ENCODE data around the gene TTLL3. TPM values are rescaled to one million over a fixed set of nuclear protein-coding genes. Genes with fewer than 3 reads are reported as not detected.

Gene TTLL3, protein sequence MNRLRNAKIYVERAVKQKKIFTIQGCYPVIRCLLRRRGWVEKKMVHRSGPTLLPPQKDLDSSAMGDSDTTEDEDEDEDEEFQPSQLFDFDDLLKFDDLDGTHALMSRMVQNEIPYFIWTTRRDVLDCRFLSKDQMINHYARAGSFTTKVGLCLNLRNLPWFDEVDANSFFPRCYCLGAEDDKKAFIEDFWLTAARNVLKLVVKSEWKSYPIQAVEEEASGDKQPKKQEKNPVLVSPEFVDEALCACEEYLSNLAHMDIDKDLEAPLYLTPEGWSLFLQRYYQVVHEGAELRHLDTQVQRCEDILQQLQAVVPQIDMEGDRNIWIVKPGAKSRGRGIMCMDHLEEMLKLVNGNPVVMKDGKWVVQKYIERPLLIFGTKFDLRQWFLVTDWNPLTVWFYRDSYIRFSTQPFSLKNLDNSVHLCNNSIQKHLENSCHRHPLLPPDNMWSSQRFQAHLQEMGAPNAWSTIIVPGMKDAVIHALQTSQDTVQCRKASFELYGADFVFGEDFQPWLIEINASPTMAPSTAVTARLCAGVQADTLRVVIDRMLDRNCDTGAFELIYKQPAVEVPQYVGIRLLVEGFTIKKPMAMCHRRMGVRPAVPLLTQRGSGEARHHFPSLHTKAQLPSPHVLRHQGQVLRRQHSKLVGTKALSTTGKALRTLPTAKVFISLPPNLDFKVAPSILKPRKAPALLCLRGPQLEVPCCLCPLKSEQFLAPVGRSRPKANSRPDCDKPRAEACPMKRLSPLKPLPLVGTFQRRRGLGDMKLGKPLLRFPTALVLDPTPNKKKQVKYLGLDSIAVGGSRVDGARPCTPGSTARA
- total RNA-seq (10 to 100 TPM; 18.8 to 19.1 TPM), polyA plus RNA-seq (3.8 TPM)

DNA sequence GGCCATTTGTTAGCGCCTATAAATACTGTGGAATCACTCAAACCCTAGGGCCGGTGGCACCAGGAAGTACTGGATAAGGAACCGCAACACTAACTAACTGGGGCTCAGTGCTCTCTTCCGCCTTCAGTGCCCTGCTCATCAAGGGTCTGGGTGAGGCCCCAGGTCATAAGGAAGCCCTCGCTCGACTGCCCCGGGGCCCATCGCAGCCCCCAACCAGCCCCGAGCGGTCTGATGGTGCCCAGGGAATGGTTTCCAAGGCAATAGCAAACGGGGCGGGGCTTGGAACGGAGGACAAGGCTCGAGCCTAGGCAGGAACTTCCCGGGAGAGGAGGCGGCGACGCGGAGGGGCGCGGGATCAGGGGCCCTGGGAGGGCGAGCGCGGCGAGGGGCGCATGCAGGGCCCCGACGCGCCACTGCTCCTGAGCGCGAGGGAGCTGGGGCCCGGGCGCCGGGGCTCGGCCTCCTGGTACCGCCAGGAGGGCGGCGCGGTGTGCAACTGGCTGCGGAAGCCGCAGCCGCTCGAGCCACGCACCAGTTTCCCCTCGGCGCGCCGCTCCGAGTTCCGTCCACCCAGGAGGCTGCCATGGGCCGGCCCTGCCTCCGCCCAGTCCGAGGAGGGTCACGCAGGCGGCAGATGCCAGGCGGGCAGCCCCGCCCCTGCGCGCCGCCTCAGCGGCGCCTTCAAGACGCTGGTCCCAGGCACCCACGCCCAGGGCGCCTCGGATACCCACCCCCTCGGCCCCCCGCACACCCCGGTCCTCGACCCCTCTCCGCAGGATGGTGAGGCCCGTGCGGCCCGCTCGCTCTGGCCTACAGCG is at the start of gene TTLL3:
TSS of gene TTLL3 (plus strand) at position 648 of the 818 bp plus-strand sequence. CDS start 400 bp downstream, outside the sequence.
- H3K9me3 ChIP-seq (ENCODE audit: low read length): no peaks in the 10 kb centered on the region
- H3K36me3 ChIP-seq (ENCODE audit: insufficient read depth, low read length): peaks cover 15% of the 10 kb centered on the region
- CTCF ChIA-PET: interaction anchor here (0.9 to 1.8 kb wide), 4 partner anchors 17 to 61 kb away, joined by 3 to 6 read pairs (median 4); partner anchors contain the start of genes ARPC4 and TADA3
- peaks cover 0 to 37% (median 0%) of the 10 kb centered on the region in 3 donors for H3K36me3 Mint-ChIP-seq
- H3K27me3 Mint-ChIP-seq: no peaks in the 10 kb centered on the region
- POLR2A ChIA-PET: interaction anchor here (0.7 to 3.0 kb wide), 7 partner anchors 10 to 138 kb away, joined by 3 to 37 read pairs (median 4); partner anchors contain the start of genes ARPC4, JAGN1 and TADA3
- H3K4me1 Mint-ChIP-seq: peaks cover 36 to 46% (median 46%) of the 10 kb centered on the region in 3 donors
- H3K4me3 Mint-ChIP-seq: peak within 1 kb of the TSS; percentile 87 to 98 (median 92)
- DNase-seq: peak; percentile 29 to 66 (median 40)
- peak within 1 kb of the TSS; percentile 71 for H3K27ac ChIP-seq (ENCODE audit: low read depth, low read length)
- H3K4me1 ChIP-seq (ENCODE audit: insufficient read depth, low read length): peaks cover 28% of the 10 kb centered on the region
- H3K4me3 ChIP-seq (ENCODE audit: low read length): peak within 1 kb of the TSS; percentile 63
- H3K27me3 ChIP-seq (ENCODE audit: insufficient read depth, low read length, poor library complexity, severe bottlenecking): no peaks in the 10 kb centered on the region
- no peaks in the 10 kb centered on the region for H3K9me3 Mint-ChIP-seq
- peak within 1 kb of the TSS; percentile 90 to 100 (median 98) for H3K27ac Mint-ChIP-seq

DNA sequence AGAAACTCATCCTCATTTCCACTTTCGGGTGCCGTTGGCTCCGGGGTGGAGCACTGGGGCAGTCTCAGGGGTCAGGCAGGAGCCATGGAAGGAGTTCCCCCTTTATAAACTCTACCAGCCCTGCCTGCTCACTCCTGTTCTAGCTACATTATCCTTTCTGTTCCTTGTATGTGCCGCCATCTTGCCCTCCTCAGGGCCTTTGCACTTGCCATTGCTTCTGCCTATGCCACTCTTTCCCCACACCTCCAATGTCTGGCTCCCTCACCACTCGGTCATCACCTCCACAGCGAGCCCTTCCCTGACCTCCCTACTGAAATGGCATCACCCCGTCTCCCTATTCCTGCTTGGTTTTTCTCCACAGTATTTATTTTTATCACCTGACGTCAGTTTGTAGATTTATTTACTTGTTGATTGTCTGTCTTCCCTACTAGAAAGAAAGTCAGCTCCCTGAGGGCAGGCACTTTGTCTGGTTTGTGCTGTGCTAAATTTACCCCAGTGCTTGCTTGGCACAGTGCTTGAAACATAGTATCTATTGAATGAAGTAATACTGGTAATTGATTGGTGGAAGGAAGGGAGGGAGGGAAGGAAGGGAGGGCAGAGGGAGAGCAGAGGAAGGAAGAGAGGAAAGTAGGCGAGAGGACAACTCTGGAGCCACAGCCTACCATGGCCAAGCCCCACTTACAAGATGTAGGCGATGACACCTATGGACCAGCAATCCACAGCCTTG is 49.1 kb upstream of the TTLL3 start:
- H3K36me3 Mint-ChIP-seq: peaks cover 16 to 40% (median 16%) of the 10 kb centered on the region in 3 donors
- Histone ChIP-seq H3K4me1 (ENCODE audit: insufficient read depth, low read length) (no peaks in the 10 kb centered on the region), H3K36me3 (ENCODE audit: insufficient read depth, low read length) (peaks cover 16% of the 10 kb centered on the region), H3K4me3 (ENCODE audit: low read length) (no peak overlapping the region), H3K27ac (ENCODE audit: low read depth, low read length) (no peak overlapping the region), H3K27me3 (ENCODE audit: insufficient read depth, low read length, poor library complexity, severe bottlenecking) (no peaks in the 10 kb centered on the region), H3K9me3 (ENCODE audit: low read length) (no peaks in the 10 kb centered on the region)
- no peaks in the 10 kb centered on the region for H3K9me3 Mint-ChIP-seq
- H3K27ac Mint-ChIP-seq: peak overlapping the region in 2 of 8 donors; percentile 25 to 90
- no peak overlapping the region for H3K4me3 Mint-ChIP-seq
- no peaks in the 10 kb centered on the region for H3K4me1 Mint-ChIP-seq
- no peak for DNase-seq
- H3K27me3 Mint-ChIP-seq: no peaks in the 10 kb centered on the region
- POLR2A ChIA-PET: no interaction called here
- CTCF ChIA-PET: no interaction called here

DNA sequence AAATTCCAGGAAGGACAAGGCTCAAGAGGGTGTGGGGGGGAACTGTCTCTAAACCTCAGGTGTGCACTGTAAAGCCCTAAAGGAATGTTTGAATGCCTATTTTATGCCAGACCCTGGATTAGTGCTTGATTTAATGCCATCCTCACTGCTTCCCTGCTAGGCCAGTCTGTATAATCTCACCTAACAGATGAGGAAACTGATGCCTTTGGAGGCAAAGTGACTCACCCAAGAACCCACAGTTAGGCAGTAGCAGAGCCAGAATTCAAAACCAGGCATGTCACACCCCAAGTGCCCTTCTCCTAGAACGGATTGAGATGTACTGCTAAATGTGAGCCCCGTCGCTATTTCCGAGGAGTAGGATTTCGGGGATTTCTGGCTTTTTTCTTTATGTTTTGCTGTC is 48.1 kb upstream of the TTLL3 start:
- Histone ChIP-seq H3K4me3 (ENCODE audit: low read length) (no peak overlapping the region), H3K9me3 (ENCODE audit: low read length) (no peaks in the 10 kb centered on the region), H3K36me3 (ENCODE audit: insufficient read depth, low read length) (peaks cover 8% of the 10 kb centered on the region), H3K27me3 (ENCODE audit: insufficient read depth, low read length, poor library complexity, severe bottlenecking) (no peaks in the 10 kb centered on the region), H3K27ac (ENCODE audit: low read depth, low read length) (no peak overlapping the region), H3K4me1 (ENCODE audit: insufficient read depth, low read length) (no peaks in the 10 kb centered on the region)
- H3K27ac Mint-ChIP-seq: peak overlapping the region in 1 of 8 donors; percentile 84
- POLR2A ChIA-PET: no interaction called here
- H3K4me3 Mint-ChIP-seq: no peak overlapping the region
- H3K9me3 Mint-ChIP-seq: no peaks in the 10 kb centered on the region
- H3K36me3 Mint-ChIP-seq: peaks cover 16 to 31% (median 16%) of the 10 kb centered on the region in 3 donors
- peaks cover 0 to 3% (median 0%) of the 10 kb centered on the region in 3 donors for H3K4me1 Mint-ChIP-seq
- DNase-seq: no peak
- H3K27me3 Mint-ChIP-seq: no peaks in the 10 kb centered on the region
- CTCF ChIA-PET: no interaction called here

DNA sequence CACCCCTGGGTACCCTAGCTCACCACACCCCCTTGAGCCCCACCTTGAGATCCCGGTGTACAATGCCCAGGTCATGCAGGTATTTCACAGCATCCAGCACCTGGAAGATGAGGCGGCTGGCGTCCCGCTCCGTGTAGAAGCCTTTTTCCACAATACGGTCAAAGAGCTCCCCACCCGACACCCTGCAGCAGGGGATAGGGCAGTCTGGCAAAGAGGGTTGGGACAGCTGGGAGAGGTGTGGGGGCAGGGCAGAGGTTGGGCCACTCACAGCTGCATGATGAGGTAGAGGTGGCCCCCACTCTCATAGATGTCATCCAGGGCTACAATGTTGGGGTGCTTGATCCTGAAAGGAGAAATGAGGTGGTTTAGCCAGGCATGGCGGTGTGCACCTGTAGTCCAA is 47.2 kb upstream of the TTLL3 start:
- POLR2A ChIA-PET: no interaction called here
- CTCF ChIA-PET: no interaction called here
- H3K36me3 Mint-ChIP-seq: peaks cover 16 to 23% (median 16%) of the 10 kb centered on the region in 3 donors

DNA sequence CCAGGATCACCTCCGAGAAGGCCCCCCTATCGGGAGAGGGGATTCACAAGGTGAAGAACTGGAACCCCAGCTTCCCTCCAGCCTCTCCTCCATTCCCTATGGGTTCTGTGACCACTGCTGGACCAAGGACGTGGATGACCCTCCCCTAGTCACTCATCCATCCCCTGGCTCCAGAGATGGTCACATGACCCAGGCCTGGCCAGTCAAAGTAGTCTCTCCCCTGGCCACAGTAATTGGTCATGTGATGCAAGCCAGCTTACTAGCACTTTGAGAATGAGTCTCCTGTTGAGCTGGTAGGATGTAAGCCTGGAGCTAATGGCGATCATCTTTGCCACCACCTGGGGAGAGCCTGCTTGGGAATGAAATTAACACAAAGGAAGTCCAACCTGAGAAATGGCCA is 44.2 kb upstream of the TTLL3 start:
- Histone ChIP-seq H3K4me1 (ENCODE audit: insufficient read depth, low read length) (peaks cover 8% of the 10 kb centered on the region), H3K36me3 (ENCODE audit: insufficient read depth, low read length) (no peaks in the 10 kb centered on the region), H3K27ac (ENCODE audit: low read depth, low read length) (no peak overlapping the region), H3K27me3 (ENCODE audit: insufficient read depth, low read length, poor library complexity, severe bottlenecking) (no peaks in the 10 kb centered on the region), H3K9me3 (ENCODE audit: low read length) (no peaks in the 10 kb centered on the region), H3K4me3 (ENCODE audit: low read length) (no peak overlapping the region)
- Mint-ChIP-seq H3K9me3 (no peaks in the 10 kb centered on the region), H3K4me1 (peaks cover 15 to 32% (median 16%) of the 10 kb centered on the region in 3 donors), H3K4me3 (no peak overlapping the region), H3K27me3 (peaks cover 0 to 4% of the 10 kb centered on the region in 2 donors), H3K36me3 (peaks cover 0 to 3% (median 2%) of the 10 kb centered on the region in 3 donors), H3K27ac (peak overlapping the region in 1 of 8 donors; percentile 88)
- POLR2A ChIA-PET: no interaction called here
- no peak for DNase-seq
- CTCF ChIA-PET: no interaction called here

More for the DNA sequence above, 47.2 kb upstream of the TTLL3 start:
- H3K4me3 ChIP-seq (ENCODE audit: low read length): no peak overlapping the region
- H3K4me1 ChIP-seq (ENCODE audit: insufficient read depth, low read length): no peaks in the 10 kb centered on the region
- no peaks in the 10 kb centered on the region for H3K9me3 ChIP-seq (ENCODE audit: low read length)
- H3K9me3 Mint-ChIP-seq: no peaks in the 10 kb centered on the region
- no peaks in the 10 kb centered on the region for H3K27me3 ChIP-seq (ENCODE audit: insufficient read depth, low read length, poor library complexity, severe bottlenecking)
- no peak overlapping the region for H3K27ac ChIP-seq (ENCODE audit: low read depth, low read length)
- peaks cover 3 to 11% (median 7%) of the 10 kb centered on the region in 3 donors for H3K4me1 Mint-ChIP-seq
- H3K36me3 ChIP-seq (ENCODE audit: insufficient read depth, low read length): peaks cover 5% of the 10 kb centered on the region
- no peaks in the 10 kb centered on the region for H3K27me3 Mint-ChIP-seq
- no peak for DNase-seq
- peak overlapping the region in 1 of 7 donors; percentile 48 for H3K4me3 Mint-ChIP-seq
- H3K27ac Mint-ChIP-seq: peak overlapping the region in 1 of 8 donors; percentile 75

DNA sequence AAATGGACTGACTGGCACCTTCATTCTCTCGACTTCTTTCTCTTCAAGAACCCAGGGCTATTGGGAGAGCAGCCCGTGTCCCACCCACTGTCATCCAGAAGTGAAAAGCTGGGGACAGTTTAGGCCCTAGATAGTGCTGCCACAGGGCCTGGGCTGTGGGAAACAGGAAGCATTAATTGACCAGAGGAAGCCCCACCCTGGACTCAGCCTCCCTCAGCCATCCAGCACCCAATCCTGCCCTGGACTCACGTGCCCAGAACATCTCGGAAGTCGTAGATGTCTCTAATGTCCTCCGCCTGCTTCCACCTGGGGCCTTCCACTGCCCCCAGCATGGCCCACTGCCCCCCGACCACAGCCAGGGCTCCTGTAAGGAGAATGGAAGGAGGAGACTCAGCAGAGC is 42.6 kb upstream of the TTLL3 start:
- H3K4me1 ChIP-seq (ENCODE audit: insufficient read depth, low read length): peaks cover 8% of the 10 kb centered on the region
- peak overlapping the region in 4 of 8 donors; percentile 17 to 87 (median 66) for H3K27ac Mint-ChIP-seq
- CTCF ChIA-PET: no interaction called here
- H3K27me3 ChIP-seq (ENCODE audit: insufficient read depth, low read length, poor library complexity, severe bottlenecking): no peaks in the 10 kb centered on the region
- H3K27me3 Mint-ChIP-seq: peaks cover 0 to 4% of the 10 kb centered on the region in 2 donors
- no peak overlapping the region for H3K27ac ChIP-seq (ENCODE audit: low read depth, low read length)
- no peaks in the 10 kb centered on the region for H3K36me3 Mint-ChIP-seq
- H3K9me3 ChIP-seq (ENCODE audit: low read length): no peaks in the 10 kb centered on the region
- POLR2A ChIA-PET: no interaction called here
- H3K36me3 ChIP-seq (ENCODE audit: insufficient read depth, low read length): no peaks in the 10 kb centered on the region
- H3K9me3 Mint-ChIP-seq: no peaks in the 10 kb centered on the region
- no peak for DNase-seq
- H3K4me1 Mint-ChIP-seq: peaks cover 15 to 32% (median 16%) of the 10 kb centered on the region in 3 donors
- no peak overlapping the region for H3K4me3 Mint-ChIP-seq
- H3K4me3 ChIP-seq (ENCODE audit: low read length): no peak overlapping the region

DNA sequence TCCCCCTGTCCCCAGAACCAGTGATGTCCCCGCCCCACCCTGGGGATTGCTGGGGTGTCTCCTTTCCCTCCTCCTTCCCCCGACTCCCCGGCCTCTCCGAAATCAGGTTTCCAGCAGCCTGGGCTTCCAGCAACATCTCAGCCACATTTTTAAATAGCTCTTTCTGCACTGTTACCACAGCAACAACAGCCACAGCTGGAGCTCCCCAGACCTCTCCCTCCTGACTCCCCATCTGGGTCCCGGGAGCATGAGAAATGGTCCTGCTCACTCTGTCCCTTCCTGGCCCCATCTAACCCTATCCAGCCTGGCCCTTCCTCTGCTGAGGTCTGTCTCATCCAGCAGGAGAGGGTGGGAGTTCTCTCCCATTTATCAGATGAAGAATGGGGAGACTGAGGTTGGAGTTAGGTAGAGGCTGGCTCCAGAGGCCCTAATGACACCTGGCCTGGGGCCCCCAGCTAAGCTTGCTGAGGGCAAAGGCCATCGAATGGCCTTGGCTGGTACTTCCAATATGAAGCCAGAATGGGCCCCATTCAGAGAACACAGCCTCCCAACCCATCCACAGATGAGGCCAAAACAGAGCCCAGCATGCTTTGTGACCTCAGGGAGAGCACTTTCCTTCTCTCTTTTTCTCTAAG is 41.8 kb upstream of the TTLL3 start:
- DNase-seq: no peak
- H3K27ac ChIP-seq (ENCODE audit: low read depth, low read length): no peak overlapping the region
- H3K4me1 ChIP-seq (ENCODE audit: insufficient read depth, low read length): peaks cover 8% of the 10 kb centered on the region
- POLR2A ChIA-PET: no interaction called here
- H3K27me3 ChIP-seq (ENCODE audit: insufficient read depth, low read length, poor library complexity, severe bottlenecking): no peaks in the 10 kb centered on the region
- H3K9me3 Mint-ChIP-seq: no peaks in the 10 kb centered on the region
- peaks cover 0 to 3% (median 0%) of the 10 kb centered on the region in 3 donors for H3K36me3 Mint-ChIP-seq
- H3K9me3 ChIP-seq (ENCODE audit: low read length): no peaks in the 10 kb centered on the region
- CTCF ChIA-PET: interaction anchor here (0.7 to 1.3 kb wide), 2 partner anchors 12 to 24 kb away, joined by 3 read pairs; partner anchors contain the start of gene ARPC4
- no peaks in the 10 kb centered on the region for H3K36me3 ChIP-seq (ENCODE audit: insufficient read depth, low read length)
- no peak overlapping the region for H3K4me3 ChIP-seq (ENCODE audit: low read length)
- H3K4me3 Mint-ChIP-seq: no peak overlapping the region
- H3K27ac Mint-ChIP-seq: peak overlapping the region in 2 of 8 donors; percentile 43 to 47
- H3K4me1 Mint-ChIP-seq: peaks cover 15 to 32% (median 16%) of the 10 kb centered on the region in 3 donors
- peaks cover 0 to 6% of the 10 kb centered on the region in 2 donors for H3K27me3 Mint-ChIP-seq
